ENCODE data around the gene DYRK1A. TPM values are rescaled to one million over a fixed set of nuclear protein-coding genes. Genes with fewer than 3 reads are reported as not detected.

The DYRK1A gene
- total RNA-seq, 1 experiment from 2014 or later, result 35.5 TPM

DNA sequence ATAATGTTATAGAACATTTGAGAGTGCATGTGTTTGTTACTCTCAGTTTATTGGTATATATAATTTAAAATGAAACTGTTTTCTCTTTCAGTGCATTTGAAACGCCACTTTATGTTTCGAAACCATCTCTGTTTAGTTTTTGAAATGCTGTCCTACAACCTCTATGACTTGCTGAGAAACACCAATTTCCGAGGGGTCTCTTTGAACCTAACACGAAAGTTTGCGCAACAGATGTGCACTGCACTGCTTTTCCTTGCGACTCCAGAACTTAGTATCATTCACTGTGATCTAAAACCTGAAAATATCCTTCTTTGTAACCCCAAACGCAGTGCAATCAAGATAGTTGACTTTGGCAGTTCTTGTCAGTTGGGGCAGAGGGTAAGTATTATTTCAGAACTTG, 123.5 kb downstream of the DYRK1A start:
- no TSS peak for BruUV-seq (replicated peaks)
- ChIA-PET POLR2A (ENCODE audit: unreplicated experiment) (no interaction called here), CTCF (no interaction called here)
- Histone ChIP-seq H3K4me1 (replicated peaks; ENCODE audit: insufficient read depth) (no peaks in the 10 kb centered on the region), H3K36me3 (ENCODE audit: low read depth) (0 out of 2 replicates have a peak, but pooled peaks cover 10% of the 10 kb centered on the region), H3K4me2 (no peak overlapping the region), H3K9me2 (ENCODE audit: insufficient read depth) (no peaks in the 10 kb centered on the region), H3K27ac (no peak overlapping the region), H3K4me3 (no peak overlapping the region), H3K27me3 (ENCODE audit: insufficient read depth, low read depth) (no peaks in the 10 kb centered on the region), H3K9me3 (ENCODE audit: insufficient read depth, low read depth) (no peaks in the 10 kb centered on the region), H3K79me2 (ENCODE audit: low read depth) (no peaks in the 10 kb centered on the region), H4K20me1 (ENCODE audit: insufficient read depth) (no peaks in the 10 kb centered on the region), H2AFZ (no peak overlapping the region), H3F3A (ENCODE audit: insufficient read depth, low read depth) (no peaks in the 10 kb centered on the region)
- intact Hi-C loops (cut with micrococcal nuclease; ENCODE audit: unreplicated experiment), result no loop called here
- no peak for TF ChIP-seq CTCF (conservative IDR thresholded peaks at IDR 0.05)
- TF ChIP-seq EZH2 (IDR thresholded peaks at IDR 0.05; ENCODE audit: low read depth), result no peak
- DNase-seq, result no peak

- Histone ChIP-seq H3K9me2 (ENCODE audit: insufficient read depth) (no peaks in the 10 kb centered on the region), H2AFZ (no peak overlapping the region), H3K4me2 (no peak overlapping the region), H3K27me3 (ENCODE audit: insufficient read depth, low read depth) (no peaks in the 10 kb centered on the region), H3F3A (ENCODE audit: insufficient read depth, low read depth) (no peaks in the 10 kb centered on the region), H3K36me3 (ENCODE audit: low read depth) (peaks cover 9% of the 10 kb centered on the region; the same call in 1 of the 2 replicates), H3K9me3 (ENCODE audit: insufficient read depth, low read depth) (no peaks in the 10 kb centered on the region), H3K27ac (no peak overlapping the region), H3K79me2 (ENCODE audit: low read depth) (peaks cover 7% of the 10 kb centered on the region; the same call in 1 of the 2 replicates), H3K4me3 (no peak overlapping the region), H4K20me1 (ENCODE audit: insufficient read depth) (no peaks in the 10 kb centered on the region), H3K4me1 (replicated peaks; ENCODE audit: insufficient read depth) (no peaks in the 10 kb centered on the region)
- CTCF ChIA-PET, result interaction anchor here (0.6 kb wide), 1 partner anchor 230 kb away, joined by 5 read pairs; the partner anchor contains the start of gene VPS26C
- TF ChIP-seq CTCF (conservative IDR thresholded peaks at IDR 0.05), result peak; percentile 57
- TF ChIP-seq EZH2 (IDR thresholded peaks at IDR 0.05; ENCODE audit: low read depth), result no peak
- intact Hi-C loops (cut with micrococcal nuclease; ENCODE audit: unreplicated experiment), result loop anchor here (5.0 kb wide), 1 partner anchor 630 kb away; no protein-coding TSS in a partner anchor
- no TSS peak for BruUV-seq (replicated peaks)
- DNase-seq, result no peak
- POLR2A ChIA-PET (ENCODE audit: unreplicated experiment), result interaction anchor here (0.6 kb wide), 1 partner anchor 35 kb away, joined by 3 read pairs; no protein-coding TSS in a partner anchor
Measured at GRCh38 chr21:37496972-37497371, 130.4 kb downstream of the DYRK1A start.

GRCh38 chr21:37498664-37499063, 132.1 kb downstream of the DYRK1A start:
- Histone ChIP-seq H3F3A (ENCODE audit: insufficient read depth, low read depth) (no peaks in the 10 kb centered on the region), H3K4me2 (no peak overlapping the region), H3K79me2 (ENCODE audit: low read depth) (peaks cover 7% of the 10 kb centered on the region; the same call in 1 of the 2 replicates), H3K9me2 (ENCODE audit: insufficient read depth) (no peaks in the 10 kb centered on the region), H2AFZ (no peak overlapping the region), H4K20me1 (ENCODE audit: insufficient read depth) (no peaks in the 10 kb centered on the region), H3K36me3 (ENCODE audit: low read depth) (peaks cover 9% of the 10 kb centered on the region), H3K27me3 (ENCODE audit: insufficient read depth, low read depth) (no peaks in the 10 kb centered on the region), H3K4me1 (replicated peaks; ENCODE audit: insufficient read depth) (no peaks in the 10 kb centered on the region), H3K4me3 (no peak overlapping the region), H3K27ac (no peak overlapping the region), H3K9me3 (ENCODE audit: insufficient read depth, low read depth) (no peaks in the 10 kb centered on the region)
- CTCF ChIA-PET, result no interaction called here
- intact Hi-C loops (cut with micrococcal nuclease; ENCODE audit: unreplicated experiment), result loop anchor here (5.0 kb wide), 1 partner anchor 629 kb away; no protein-coding TSS in a partner anchor
- no peak for TF ChIP-seq EZH2 (IDR thresholded peaks at IDR 0.05; ENCODE audit: low read depth)
- TF ChIP-seq CTCF (conservative IDR thresholded peaks at IDR 0.05), result no peak
- DNase-seq, result no peak
- POLR2A ChIA-PET (ENCODE audit: unreplicated experiment), result no interaction called here
- BruUV-seq (replicated peaks), result no TSS peak
